D341Med (cell line): ENCODE results near the gene FILIP1.
"Not testable (repeated sequence)": the region's sequence is repeated elsewhere in the genome, so short reads cannot be mapped to it uniquely, and the experiment has no call there.

Experiments
- DNase-seq: peaks from one replicate; pipeline ENCODE4 v3.0.0; 2012; ENCODE audit warnings: low spot score

Gene FILIP1

GRCh38 chr6:75421316-75422023, 72.1 kb downstream of the FILIP1 start:
- no peak for DNase-seq

- no peak for DNase-seq
These were observed 73.6 kb downstream of the FILIP1 start for GRCh38 chr6:75419980-75420379.

- DNase-seq = no peak
These were observed 74.2 kb downstream of the FILIP1 start for GRCh38 chr6:75419416-75419815.

- DNase-seq = no peak
These were observed 75.4 kb downstream of the FILIP1 start for GRCh38 chr6:75418233-75418632.

GRCh38 chr6:75416443-75416842, 77.2 kb downstream of the FILIP1 start:
- DNase-seq = no peak

GRCh38 chr6:75415804-75416203, 77.8 kb downstream of the FILIP1 start:
- DNase-seq = no peak

- DNase-seq = no peak
These were observed 79.1 kb downstream of the FILIP1 start for GRCh38 chr6:75414445-75415021.

- no peak for DNase-seq
These were observed 80.5 kb downstream of the FILIP1 start for GRCh38 chr6:75412969-75413662.

GRCh38 chr6:75410564-75410963, 83.0 kb downstream of the FILIP1 start:
- not testable (repeated sequence) for DNase-seq

- no peak for DNase-seq
These were observed 83.7 kb downstream of the FILIP1 start for GRCh38 chr6:75409928-75410327.

- no peak for DNase-seq
These were observed 84.3 kb downstream of the FILIP1 start for GRCh38 chr6:75409286-75409685.

- no peak for DNase-seq
These were observed 90.0 kb downstream of the FILIP1 start for GRCh38 chr6:75403563-75404080.

- DNase-seq = no peak
These were observed 91.3 kb downstream of the FILIP1 start for GRCh38 chr6:75402296-75402695.

GRCh38 chr6:75397656-75398465, 95.7 kb downstream of the FILIP1 start:
- DNase-seq = no peak

- no peak for DNase-seq
These were observed 96.4 kb downstream of the FILIP1 start for GRCh38 chr6:75397171-75397570.

GRCh38 chr6:75396005-75396800, 97.4 kb downstream of the FILIP1 start:
- no peak for DNase-seq

GRCh38 chr6:75393806-75394205, 99.8 kb downstream of the FILIP1 start:
- no peak for DNase-seq

- no peak for DNase-seq
These were observed 102.3 kb downstream of the FILIP1 start for GRCh38 chr6:75391276-75391675.

- DNase-seq = no peak
These were observed 107.4 kb downstream of the FILIP1 start for GRCh38 chr6:75386050-75386770.

GRCh38 chr6:75384116-75384515, 109.5 kb downstream of the FILIP1 start:
- DNase-seq = no peak

GRCh38 chr6:75382634-75382900, 111.0 kb downstream of the FILIP1 start:
- DNase-seq = no peak
